ENCODE data around the gene CUX1.

The CUX1 gene

GRCh38 chr7:102254521-102254920, 437.1 kb downstream of the CUX1 start:
- no peak overlapping the region for H3K4me3 ChIP-seq (ENCODE audit: low read depth, low read length)
- TF ChIP-seq, protein P1, sequence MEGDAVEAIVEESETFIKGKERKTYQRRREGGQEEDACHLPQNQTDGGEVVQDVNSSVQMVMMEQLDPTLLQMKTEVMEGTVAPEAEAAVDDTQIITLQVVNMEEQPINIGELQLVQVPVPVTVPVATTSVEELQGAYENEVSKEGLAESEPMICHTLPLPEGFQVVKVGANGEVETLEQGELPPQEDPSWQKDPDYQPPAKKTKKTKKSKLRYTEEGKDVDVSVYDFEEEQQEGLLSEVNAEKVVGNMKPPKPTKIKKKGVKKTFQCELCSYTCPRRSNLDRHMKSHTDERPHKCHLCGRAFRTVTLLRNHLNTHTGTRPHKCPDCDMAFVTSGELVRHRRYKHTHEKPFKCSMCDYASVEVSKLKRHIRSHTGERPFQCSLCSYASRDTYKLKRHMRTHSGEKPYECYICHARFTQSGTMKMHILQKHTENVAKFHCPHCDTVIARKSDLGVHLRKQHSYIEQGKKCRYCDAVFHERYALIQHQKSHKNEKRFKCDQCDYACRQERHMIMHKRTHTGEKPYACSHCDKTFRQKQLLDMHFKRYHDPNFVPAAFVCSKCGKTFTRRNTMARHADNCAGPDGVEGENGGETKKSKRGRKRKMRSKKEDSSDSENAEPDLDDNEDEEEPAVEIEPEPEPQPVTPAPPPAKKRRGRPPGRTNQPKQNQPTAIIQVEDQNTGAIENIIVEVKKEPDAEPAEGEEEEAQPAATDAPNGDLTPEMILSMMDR (IDR thresholded peaks at IDR 0.05; ENCODE audit: borderline replicate concordance, insufficient read depth, low read depth, low read length) = no peak

DNA sequence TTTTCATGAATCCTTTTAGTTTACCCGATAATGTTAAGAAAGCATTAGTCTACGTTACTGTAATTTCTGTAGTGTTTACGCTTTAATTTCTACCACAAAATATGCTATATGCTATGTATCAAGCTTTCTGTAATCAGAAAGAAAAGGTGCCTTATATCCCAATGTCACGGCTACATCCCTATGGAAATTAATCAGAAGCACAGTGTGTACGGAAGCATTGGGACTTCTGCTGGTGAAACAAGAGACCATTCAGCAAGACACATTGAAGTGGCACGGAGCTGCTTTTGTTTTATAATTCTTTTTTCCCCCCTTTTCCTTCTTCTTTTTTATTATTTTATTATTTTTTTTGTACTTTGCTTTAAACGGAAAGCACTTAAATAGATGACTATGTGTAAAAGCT, 438.1 kb downstream of the CUX1 start:
- H3K4me3 ChIP-seq (ENCODE audit: low read depth, low read length) = no peak overlapping the region
- TF ChIP-seq, protein P1 (IDR thresholded peaks at IDR 0.05; ENCODE audit: borderline replicate concordance, insufficient read depth, low read depth, low read length) = no peak

DNA sequence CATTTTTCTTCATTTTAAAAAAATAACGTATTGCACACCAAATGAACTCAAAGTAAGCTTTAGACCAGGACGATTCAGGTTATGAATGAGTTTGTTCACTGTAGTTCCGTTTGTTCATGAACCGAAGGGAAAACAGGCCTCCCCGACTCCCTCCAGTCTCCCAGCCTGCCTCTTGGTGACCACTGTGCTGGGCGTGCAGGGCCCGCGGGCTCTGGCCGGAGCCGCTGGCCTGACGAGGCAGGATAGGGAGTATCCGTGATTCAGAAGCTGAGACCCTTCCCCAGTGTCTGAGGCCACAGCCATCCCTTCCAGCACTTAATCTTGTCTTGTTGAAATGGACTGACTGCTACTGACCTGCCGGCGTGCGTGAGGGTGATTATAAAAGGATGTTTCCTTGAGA, 438.5 kb downstream of the CUX1 start:
- no peak overlapping the region for H3K4me3 ChIP-seq (ENCODE audit: low read depth, low read length)
- TF ChIP-seq, protein P1 (IDR thresholded peaks at IDR 0.05; ENCODE audit: borderline replicate concordance, insufficient read depth, low read depth, low read length) = no peak

DNA sequence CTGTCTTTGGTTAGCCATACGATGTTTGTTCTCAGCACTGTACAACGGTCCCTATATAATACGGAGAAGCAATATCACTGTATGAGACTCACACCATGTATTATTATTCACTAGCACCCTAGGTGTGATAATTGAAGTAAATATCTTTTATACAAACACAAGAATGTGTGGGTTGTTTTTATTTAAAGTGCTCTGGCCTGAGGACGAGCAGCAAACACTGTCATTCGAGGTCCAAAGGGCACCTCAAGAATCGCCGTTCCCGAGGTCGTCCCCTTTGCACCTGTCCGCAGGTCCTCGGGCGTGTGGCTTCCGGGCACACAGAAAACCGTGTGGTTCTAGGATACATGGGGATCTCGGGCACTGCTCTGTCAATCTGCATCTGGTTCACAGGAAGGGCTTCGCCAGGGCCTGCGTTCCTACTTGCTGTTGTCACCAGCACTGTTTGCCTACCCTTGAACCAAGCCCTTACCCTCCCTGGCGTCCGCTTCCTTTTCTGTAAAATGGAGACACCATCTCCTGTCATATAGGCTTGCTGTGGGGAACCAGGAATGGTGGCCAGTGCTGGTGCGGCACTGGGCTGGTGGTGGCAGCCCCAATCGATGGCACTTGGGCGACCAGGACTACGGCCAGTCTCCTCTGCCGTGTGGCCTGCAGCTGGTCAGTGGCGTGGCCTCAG, 440.8 kb downstream of the CUX1 start:
- no peak overlapping the region for H3K4me3 ChIP-seq (ENCODE audit: low read depth, low read length)
- TF ChIP-seq, protein P1 (IDR thresholded peaks at IDR 0.05; ENCODE audit: borderline replicate concordance, insufficient read depth, low read depth, low read length) = no peak

GRCh38 chr7:102258749-102259107, 441.3 kb downstream of the CUX1 start:
- H3K4me3 ChIP-seq (ENCODE audit: low read depth, low read length) = no peak overlapping the region
- TF ChIP-seq, protein P1 (IDR thresholded peaks at IDR 0.05; ENCODE audit: borderline replicate concordance, insufficient read depth, low read depth, low read length) = no peak

GRCh38 chr7:102260856-102261255, 443.4 kb downstream of the CUX1 start:
- no peak overlapping the region for H3K4me3 ChIP-seq (ENCODE audit: low read depth, low read length)
- TF ChIP-seq, protein P1 (IDR thresholded peaks at IDR 0.05; ENCODE audit: borderline replicate concordance, insufficient read depth, low read depth, low read length) = no peak

DNA sequence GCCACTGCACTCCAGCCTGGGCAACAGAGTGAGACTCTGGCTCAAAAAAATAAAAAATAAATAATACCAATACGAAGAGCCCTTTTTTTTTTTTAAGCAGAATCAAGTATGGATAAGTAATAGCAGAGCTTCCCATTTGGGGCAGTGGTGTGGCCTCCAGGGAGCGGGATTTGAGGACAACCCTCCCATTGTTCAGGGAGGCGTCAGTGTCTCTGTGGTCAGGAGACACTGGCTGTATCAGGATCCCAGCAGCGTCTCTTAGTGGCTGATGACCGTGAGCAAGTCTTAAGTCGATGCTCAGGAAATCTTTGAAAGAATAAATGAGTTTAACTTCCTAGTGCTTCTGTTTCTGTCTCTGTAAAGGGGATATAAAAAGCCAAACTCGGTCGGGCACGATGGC, 444.0 kb downstream of the CUX1 start:
- TF ChIP-seq, protein P1 (IDR thresholded peaks at IDR 0.05; ENCODE audit: borderline replicate concordance, insufficient read depth, low read depth, low read length) = no peak
- H3K4me3 ChIP-seq (ENCODE audit: low read depth, low read length) = no peak overlapping the region
